ENCODE data around the gene TAPBP.
A peak's percentile ranks its signal among the peaks of the same experiment; 100 is the strongest.
"Not testable (repeated sequence)": the region's sequence is repeated elsewhere in the genome, so short reads cannot be mapped to it uniquely, and the experiment has no call there.

The TAPBP gene

DNA sequence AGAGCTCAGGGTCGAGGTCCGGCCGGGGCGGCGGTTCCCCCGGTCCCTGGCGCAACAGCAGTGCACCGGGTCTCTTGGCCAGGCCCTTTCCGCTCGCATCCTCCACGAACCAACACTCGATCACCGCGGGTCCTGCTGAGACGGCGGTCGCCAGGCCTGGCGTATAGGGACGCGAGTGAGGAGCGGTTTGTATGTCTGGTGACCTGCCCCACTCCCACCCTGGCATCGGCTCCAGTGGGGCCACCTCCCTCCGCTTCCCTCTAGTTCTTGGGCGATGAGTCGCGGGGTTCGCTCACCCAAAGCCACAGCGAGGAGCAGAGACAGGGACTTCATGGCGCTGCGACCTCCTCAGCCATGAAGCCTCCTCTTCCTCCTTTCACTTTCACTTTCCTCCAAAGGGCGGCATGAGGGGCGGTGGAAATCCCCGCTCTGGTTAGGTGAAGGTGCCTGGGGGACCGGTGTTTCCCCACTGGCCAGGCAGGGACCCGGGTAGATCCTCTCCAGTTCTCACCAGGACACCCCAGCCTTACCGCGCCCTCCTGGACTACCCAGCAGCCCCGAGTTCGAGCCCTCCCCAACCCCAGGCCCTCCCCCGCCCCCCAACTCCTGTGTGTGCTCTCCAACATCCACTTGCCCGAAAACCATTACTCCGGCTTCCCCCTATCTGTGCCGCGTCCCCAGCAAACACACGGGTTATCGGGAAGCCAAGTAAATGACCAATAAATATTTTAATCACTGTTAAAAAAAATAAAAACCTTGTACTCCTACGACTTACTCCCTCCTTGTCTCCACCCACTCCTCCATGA lies at the start of gene TAPBP:
Gene TAPBP, minus strand, starts transcription at position 370 of the 806 bp plus-strand sequence. Its CDS starts 37 bp downstream, at position 333.
- DNase-seq = peak; percentile 64 to 69

DNA sequence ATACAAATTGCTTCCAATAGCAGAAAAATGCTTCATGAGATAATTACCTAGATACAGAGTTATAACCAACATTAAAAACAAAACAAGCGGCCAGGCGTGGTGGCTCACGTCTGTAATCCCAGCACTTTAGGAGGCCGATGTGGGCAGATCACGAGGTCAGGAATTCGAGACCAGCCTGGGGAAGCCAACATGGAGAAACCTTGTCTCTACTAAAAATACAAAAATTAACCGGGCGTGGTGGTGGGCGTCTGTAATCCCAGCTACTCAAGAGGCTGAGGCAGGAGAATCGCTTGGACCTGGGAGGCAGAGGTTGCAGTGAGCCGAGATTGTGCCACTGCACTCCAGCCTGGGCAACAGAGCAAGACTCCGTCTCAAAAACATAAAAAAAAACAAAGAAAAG lies 49.6 kb upstream of the TAPBP start:
- not testable (repeated sequence) for DNase-seq

DNA sequence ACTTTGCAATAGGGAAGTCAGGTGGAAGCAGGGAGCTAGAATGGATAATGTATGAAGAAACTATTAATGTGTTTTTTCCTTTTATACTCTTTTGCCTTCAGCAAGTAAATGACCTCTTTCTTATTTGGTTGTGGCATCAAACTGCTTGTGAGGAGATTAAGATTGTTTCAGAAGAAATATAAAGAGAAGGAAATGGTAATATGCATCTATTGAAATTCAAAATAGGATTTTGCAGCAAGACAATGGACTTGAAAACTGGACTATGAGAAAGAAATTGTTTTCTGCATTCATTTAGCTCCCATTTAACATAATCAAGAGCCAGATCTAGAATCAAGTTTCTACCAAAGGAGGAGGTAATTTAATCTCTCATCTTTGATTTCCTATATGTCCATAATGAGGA lies 45.5 kb upstream of the TAPBP start:
- DNase-seq = no peak

DNA sequence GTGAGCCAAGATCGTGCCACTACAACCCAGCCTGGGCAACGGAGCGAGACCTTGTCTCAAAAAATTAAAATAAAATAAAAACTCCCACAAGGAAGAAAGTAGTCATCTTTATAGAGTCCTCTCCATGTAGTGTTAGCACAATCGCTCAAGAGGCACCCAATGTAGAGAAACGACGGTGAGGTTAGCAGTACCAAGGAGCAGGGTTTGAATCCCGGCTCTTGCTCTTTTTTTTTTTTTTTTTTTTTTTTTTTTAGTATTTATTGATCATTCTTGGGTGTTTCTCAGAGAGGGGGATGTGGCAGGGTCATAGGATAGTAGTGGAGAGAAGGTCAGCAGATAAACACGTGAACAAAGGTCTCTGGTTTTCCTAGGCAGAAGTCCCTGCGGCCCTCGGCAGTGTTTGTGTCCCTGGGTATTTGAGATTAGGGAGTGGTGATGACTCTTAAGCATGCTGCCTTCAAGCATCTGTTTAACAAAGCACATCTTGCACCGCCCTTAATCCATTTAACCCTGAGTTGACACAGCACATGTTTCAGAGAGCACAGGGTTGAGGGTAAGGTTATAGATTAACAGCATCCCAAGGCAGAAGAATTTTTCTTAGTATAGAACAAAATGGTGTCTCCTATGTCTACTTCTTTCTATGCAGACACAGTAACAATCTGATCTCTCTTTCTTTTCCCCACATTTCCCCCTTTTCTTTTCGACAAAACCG lies 43.4 kb upstream of the TAPBP start:
- not testable (repeated sequence) for DNase-seq

DNA sequence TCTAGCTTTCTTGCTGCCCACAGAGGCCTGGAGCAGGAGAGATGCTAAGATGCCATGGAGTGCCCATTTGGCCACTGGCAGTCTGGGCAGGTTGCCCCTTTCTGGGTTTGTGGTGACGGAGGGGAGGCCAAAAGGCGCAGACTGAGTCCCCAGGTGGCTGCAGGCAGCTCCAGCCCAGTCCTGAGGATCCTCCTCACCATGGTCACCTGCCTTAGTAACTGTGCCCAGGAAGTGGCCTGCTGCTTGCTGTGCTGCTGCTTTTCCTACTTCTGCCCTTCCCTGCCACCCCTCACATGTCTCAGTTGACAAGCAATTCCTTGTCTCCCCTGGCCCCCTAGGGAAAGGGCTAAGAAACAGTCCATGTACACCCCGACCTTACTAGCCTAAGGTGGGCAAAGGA lies 42.4 kb upstream of the TAPBP start:
- no peak for DNase-seq

DNA sequence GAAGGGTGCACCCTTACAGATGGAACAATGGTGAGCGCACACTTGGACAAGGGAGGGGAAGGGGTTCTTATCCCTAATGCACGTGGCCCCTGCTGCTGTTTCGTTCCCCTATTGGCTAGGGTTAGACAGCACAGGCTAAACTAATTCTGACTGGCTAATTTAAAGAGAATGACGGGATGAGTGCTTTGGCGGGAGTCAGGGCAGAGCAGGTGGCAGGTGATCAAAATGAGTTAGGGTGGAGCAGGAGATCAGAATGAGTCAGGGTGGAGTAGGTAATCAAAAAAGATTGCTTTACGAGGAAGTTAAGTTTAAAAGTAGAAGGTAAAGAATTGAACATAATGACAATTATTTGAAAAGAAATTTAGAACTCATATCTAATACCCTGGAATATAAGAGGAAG lies 42.0 kb upstream of the TAPBP start:
- DNase-seq = not testable (repeated sequence)

DNA sequence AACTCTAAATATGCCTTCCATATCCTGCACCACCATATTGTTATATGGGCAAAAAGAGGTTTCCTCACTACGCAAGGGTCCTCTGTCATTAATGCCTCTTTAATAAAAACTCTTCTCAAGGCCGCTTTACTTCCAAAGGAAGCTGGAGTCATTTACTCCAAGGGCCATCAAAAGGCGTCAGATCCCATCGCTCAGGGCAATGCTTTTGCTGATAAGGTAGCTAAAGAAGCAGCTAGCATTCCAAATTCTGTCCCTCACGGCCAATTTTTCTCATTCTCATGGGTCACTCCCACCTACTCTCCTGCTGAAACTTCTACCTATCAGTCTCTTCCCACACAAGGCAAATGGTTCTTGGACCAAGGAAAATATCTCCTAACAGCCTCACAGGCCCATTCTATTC lies 33.9 kb upstream of the TAPBP start:
- no peak for DNase-seq

DNA sequence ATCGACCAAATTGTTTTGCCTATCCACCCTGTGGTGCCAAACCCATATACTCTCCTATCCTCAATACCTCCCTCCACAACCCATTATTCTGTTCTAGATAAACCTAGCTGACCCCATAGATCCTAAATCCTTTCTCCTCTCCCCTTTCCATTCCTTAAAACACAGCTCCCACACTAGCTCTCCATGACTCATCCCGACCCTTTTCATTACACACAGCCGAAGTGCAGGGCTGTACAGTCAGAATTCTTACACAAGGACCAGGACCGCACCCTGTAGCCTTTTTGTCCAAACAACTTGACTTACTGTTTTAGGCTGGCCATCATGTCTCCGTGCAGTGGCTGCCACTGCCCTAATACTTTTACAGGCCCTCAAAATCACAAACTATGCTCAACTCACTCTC lies 33.1 kb upstream of the TAPBP start:
- DNase-seq = not testable (repeated sequence)

DNA sequence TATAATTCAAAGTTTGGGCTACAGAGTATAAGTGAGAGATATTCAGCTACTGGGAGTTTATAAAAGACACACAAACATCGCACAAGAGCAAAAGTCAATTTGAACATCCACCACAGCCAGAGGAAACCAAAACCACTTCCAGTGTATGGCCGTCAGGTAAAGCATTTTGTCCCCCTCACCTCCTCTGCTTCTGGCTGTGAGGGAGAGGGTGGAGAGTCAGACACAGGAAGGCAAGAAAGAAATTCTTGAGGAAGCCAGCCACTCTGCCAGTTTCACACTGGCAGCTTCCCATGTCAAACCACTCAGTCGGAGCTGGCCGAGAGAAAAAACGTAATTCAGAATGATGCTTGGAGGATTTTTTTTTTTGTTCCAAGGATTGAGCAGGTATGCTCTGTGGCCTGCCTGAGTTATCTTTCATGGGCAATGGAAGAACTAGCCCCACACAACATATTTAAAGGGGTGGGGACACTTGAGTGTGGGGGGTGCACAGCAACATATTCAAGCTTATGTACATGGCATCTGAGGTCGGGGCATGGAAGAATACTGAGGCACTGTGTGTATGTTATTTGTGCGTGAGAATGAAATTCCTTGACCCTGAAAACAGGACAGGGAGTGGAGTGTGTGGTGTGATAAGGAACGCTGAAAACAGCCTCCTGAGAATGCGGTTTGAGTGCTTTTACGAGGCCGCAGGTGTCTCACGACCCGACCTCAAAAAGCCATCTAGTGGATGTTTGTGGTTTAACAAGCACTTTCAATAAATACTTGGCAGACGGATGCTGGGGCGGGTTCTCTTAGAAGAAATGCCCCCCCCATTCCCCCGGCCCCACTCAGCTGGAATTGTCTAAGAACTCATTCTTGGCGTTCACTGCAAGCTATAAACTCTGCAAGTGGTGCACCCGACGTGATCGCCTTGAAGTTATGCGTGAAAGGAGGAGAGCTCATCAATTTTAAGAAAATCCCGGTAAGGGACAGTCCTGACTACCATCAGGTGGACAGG lies 31.1 kb upstream of the TAPBP start:
- DNase-seq = peak; percentile 45

DNA sequence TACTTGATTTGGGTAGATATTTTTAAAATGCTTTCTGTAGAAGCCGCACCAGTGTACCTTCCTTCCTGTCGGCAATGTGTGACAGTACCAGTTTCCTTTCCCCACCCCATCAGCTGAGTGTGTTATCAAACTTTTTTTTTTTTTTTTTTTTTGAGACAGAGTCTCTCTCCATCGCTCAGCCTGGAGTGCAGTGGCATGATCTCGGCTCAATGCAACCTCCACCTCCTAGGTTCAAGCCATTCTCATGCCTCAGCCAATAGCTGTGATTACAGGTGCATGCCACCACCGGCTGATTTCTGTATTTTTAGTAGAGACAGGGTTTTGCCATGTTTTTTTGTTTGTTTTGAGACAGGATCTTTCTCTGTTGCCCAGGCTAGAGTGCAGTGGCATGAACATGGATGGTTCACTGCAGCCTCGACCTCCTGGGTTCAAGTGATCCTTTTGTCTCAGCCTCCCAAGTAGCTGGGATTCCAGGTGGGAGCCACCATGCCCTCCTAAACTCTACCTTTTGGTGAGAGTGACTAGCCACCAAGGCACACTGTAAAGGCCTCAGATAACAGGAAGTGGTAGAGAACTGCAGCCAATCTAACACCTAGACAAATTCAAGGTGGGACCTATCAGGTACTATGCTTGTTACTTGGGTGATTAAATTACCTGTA lies 30.2 kb upstream of the TAPBP start:
- DNase-seq = no peak

DNA sequence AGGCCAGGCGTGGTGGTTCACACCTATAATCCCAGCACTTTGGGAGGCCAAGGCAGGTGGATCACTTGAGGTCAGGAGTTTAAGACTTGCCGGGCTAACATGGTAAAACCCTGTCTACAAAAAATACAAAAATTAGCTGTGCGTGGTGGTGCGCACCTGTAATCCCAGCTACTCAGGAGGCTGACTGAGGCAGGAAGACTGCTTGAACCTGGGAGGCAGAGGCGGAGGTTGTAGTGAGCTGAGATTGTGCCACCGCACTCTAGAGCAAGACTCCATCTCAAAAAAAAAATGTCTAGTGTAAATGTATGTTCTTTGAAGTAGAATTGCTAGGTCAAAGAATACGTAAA lies 29.7 kb upstream of the TAPBP start:
- DNase-seq = not testable (repeated sequence)

DNA sequence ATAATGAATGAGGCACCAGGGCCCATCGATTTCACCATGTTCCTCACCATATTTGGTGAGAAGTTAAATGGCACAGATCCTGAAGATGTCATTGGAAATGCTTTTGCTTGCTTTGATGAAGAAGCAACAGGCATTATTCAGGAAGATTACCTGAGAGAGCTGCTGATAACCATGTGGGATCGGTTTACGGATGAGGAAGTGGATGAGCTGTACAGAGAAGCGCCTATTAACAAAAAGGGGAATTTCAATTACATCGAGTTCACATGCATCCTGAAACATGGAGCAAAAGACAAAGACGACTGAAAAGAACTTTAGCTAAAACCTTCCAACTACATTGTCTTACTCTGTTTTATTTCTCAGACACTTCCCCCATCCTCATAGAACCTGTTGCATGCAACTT lies 25.3 kb upstream of the TAPBP start:
- DNase-seq = no peak

DNA sequence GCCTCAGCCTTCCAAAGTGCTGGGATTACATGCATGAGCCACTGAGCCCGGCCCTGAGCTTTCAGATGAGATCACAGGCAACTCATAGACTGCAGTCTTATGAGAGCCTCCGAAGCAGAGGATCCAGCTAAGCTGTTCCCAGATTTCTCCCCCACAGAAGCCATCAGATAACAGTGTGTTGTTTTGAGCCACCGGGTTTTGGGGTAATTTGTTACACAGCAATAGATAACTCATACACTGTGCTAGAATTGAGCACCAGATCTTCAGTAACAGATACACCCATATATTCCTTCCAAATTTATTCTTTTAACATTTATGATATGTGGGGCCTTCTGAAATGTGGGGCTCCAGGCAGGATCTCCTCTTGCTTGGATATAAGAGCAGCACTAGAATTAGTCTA lies 22.6 kb upstream of the TAPBP start:
- no peak for DNase-seq

DNA sequence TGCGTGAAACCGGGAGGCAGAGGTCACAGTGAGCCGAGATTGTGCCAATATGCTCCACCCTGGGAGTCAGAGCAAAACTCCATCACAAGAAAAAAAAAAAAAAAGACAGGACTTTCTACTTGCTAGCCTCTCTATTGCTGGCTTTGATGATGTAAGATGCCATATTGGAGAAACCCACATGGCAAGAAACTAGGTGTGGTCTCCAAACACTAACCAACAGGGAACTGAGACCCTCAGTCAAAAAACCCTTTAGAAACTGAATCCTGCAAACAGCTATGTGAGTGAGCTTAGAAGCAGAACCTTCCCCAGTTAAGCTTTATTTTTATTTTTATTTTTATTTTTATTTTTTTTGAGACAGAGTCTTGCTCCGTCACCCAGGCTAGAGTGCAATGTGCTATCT lies 22.0 kb upstream of the TAPBP start:
- DNase-seq = no peak

DNA sequence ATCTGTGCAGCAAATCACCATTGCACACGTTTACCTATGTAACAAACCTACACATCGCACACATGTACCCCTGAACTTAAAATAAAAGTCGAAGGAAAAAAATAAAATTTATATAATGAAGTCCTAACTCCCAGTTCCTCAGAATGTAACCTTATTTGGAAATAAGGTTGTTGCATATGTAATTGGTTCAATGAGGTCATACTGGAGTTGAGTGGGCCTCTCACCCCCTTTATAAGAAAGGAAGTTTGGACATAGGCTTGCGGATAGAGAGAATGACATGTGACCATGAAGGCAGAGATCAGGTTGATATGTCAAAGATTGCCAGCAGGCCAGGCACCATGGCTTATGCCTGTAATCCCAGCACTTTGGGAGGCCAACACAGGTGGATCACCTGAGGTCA lies 19.8 kb upstream of the TAPBP start:
- DNase-seq = no peak

DNA sequence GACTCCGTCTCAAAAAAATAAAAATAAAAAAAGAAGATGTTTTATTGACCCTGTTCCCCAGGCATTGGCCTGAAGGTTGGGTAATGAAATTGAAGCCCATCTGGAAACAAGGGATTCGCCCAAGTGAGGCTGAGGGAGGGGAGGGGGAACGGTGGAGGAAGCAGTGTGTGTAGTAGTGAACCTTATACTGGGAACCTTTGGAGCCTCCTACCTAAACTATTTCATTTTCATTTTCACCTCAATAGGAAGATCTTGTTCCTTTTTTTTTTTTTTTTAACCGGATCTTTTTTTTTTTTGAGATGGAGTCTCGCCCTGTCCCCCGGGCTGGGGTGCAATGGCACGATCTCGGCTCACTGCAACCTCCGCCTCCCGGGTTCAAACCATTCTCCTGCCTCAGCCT lies 16.9 kb upstream of the TAPBP start:
- no peak for DNase-seq

DNA sequence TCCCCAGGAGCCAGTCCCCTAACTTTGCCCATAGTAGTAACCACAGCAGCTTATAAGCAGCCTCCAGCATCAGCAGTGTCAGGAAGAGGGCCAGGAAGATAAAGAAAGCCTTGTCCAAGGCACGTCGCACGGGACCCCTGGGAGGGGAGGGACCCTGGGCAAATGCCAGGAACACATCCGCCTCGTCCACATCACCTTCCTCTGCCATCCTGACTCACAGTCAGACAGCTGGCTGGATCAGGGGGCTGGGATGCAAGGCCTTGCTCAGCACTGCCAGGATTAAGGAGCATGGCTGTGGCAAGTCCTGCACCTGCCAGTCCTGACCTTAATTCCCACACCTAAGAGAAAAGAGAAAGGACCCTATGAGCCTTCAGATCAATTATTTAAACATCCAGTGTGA lies 15.2 kb upstream of the TAPBP start:
- no peak for DNase-seq

DNA sequence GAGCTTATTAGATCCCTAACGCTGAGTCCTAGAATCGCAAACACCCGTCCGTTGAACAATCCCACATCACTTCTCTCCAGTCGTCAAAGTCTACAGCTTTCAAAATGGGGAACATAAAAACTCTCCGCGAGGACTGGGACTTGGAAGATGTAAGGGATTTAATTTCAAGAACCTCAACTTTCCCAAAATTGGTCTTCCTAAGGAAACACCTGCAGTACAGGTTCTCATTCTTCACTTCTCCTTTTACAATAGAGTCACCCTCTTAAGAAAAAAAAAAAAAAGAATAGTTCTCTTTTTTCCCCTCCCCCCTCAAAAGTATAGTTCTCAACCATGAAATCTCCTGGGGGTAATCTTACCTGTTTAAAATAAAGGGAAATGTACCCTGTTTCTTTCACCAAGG lies 10.2 kb upstream of the TAPBP start:
- DNase-seq = no peak

DNA sequence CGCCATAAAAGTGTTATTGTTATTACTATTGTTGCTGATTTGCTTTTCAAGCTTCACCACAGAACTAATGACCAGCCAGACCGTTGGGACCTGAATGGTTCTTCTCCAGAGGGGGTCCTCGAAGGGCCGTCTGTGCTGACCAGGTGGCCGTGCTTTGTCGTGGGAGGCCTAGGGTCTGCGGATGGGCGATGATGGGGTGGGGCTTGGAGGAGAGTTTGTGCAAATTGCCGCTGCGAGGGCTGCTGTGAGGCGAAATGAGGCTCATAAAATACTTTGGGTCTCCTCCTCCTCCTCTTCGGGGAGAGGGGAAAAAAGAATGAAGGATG lies 9.7 kb upstream of the TAPBP start:
- DNase-seq = no peak

DNA sequence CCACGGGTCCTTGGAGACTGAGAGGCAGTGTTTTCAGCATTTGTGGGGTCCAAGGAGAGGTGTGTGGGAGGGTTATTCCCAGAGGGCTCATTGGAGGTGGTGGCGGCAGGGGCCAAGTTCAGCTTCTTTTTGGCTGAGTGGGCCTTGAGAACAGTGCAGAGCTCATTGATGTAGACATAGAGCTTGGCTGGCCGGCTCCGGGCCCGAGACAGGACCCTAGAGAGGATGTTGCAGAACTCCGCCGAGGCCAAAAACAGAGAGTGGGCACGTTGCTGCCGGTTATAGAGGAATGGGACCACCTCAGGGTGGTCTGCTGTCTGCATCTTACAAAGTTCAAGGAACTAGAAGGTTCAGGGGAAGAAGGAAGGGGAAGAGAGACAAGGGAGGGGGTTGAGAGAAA lies 7.3 kb upstream of the TAPBP start:
- DNase-seq = no peak

DNA sequence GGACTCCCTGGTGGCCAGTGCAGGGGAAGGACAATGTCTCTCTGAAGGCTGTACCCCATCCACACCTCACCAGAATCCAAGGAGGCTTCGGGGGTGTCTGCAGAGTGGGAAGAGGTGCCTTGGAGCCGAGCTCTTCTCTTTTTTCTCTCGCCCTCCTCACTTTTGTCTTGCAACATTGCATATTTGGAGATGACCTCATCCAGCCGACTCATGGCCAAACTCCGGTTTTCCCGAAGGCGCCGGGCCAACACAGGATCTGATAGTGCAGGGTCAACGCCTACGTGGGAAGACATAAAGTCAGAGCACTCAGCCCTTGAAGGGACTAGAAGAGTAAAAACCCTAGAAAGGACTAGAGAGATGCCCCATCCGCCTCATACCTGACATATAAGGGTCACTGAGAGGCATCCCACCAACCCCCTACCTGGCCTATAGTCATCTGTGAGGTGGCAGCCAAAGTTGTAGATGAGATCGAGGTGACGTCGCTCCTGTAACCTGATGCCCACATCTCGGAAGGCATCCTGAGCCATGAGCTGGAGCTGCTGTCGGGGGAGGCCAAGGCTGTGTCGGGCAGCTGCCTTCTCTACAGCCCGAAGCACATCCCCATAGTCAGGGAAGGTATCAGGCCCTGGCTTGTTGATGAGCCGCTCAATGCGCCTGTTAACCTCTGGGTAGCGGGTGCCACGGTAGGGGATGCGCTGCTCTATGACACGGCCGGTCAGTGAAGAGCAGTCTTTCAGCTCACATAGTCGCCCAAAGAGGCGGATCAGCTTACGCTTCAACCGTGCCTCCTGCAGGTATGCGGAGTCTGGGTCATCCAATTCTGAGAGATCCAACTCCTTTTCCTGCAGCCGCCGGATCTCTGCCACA lies 6.7 kb upstream of the TAPBP start:
- DNase-seq = no peak

DNA sequence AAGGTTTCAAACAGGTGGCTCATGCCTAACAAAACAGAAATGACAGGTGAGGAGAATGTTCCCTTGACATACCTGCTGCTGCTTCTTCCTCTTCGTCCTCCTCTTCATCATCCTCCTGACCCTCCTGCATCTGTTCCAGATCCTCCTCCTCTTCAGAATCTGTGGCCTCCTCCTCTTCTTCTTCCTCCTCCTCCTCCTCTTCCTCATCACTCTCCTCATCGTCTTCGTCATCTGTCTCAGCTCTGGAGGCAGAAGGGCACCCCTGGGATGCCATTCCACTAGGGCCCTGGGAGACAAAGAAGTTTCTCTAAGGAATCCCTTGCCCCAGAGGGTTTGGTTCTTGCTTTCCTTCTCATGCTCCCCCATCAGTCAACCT lies 6.0 kb upstream of the TAPBP start:
- DNase-seq = no peak

Measured in stimulated activated CD4-positive, alpha-beta T cell treated with anti-CD3 and anti-CD28 coated beads, Interleukin-2, amount 100 ng/mL, for 48 hours (primary cell).